GM19438 (cell line): ENCODE data around the gene PTK6.
"Not testable (repeated sequence)": the region's sequence is repeated elsewhere in the genome, so short reads cannot be mapped to it uniquely, and the experiment has no call there.

Experiments
- ATAC-seq: cut with Tn5 transposase; IDR thresholded peaks from one replicate; pipeline ENCODE4 v1.9.1; 2021; ENCODE audit warnings: low read depth; ENCODE audit not compliant: unreplicated experiment

PTK6 gene

GRCh38 chr20:63536997-63537524 lies at the start of gene PTK6:
Gene PTK6 (minus strand): TSS chr20:63537376. CDS start chr20:63537314, 62 bp downstream.
- peak; percentile 16 for ATAC-seq

- no peak for ATAC-seq
These were observed 49.6 kb upstream of the PTK6 start for GRCh38 chr20:63586797-63587196.

GRCh38 chr20:63585616-63586565 lies 48.7 kb upstream of the PTK6 start:
- no peak for ATAC-seq

- no peak for ATAC-seq
These were observed 45.3 kb upstream of the PTK6 start for GRCh38 chr20:63582382-63583063.

GRCh38 chr20:63580796-63581461 lies 43.8 kb upstream of the PTK6 start:
- no peak for ATAC-seq

GRCh38 chr20:63579017-63579694 lies 42.0 kb upstream of the PTK6 start:
- ATAC-seq: no peak

- no peak for ATAC-seq
These were observed 41.2 kb upstream of the PTK6 start for GRCh38 chr20:63578224-63579016.

- ATAC-seq: no peak
These were observed 40.2 kb upstream of the PTK6 start for GRCh38 chr20:63577317-63577894.

- ATAC-seq: no peak
These were observed 39.1 kb upstream of the PTK6 start for GRCh38 chr20:63576311-63576710.

GRCh38 chr20:63574829-63575743 lies 37.9 kb upstream of the PTK6 start:
- ATAC-seq: no peak

GRCh38 chr20:63574156-63574828 lies 37.1 kb upstream of the PTK6 start, which contains the start of gene HELZ2:
Gene HELZ2 (minus strand): TSS chr20:63574239. CDS start chr20:63572385, 1,854 bp downstream.
- ATAC-seq: no peak

GRCh38 chr20:63573647-63574131 lies 36.5 kb upstream of the PTK6 start:
- ATAC-seq: no peak

GRCh38 chr20:63572788-63573646 lies 35.8 kb upstream of the PTK6 start:
- ATAC-seq: no peak

GRCh38 chr20:63572071-63572787 lies 35.1 kb upstream of the PTK6 start:
- no peak for ATAC-seq

GRCh38 chr20:63571087-63571478 lies 33.9 kb upstream of the PTK6 start:
- not testable (repeated sequence) for ATAC-seq
